CD4-positive, alpha-beta T cell treated with Interferon alpha-2 for 1 hour (primary cell): ENCODE measurements around the gene ABCC1.

Experiments
- DNase-seq, 2 donors: peaks; one replicate each; pipeline ENCODE4 v3.0.0-alpha.2; 2020 to 2022

Gene ABCC1

GRCh38 chr16:16116841-16117240 lies 167.4 kb downstream of the ABCC1 start:
- DNase-seq = no peak

GRCh38 chr16:16118337-16118736 lies 168.9 kb downstream of the ABCC1 start:
- no peak for DNase-seq

- DNase-seq = peak in 1 of 2 donors; percentile 7
Observed at GRCh38 chr16:16120044-16120381, 170.6 kb downstream of the ABCC1 start.

GRCh38 chr16:16120382-16121184 lies 171.2 kb downstream of the ABCC1 start:
- no peak for DNase-seq

GRCh38 chr16:16121185-16121727 lies 171.8 kb downstream of the ABCC1 start:
- no peak for DNase-seq

GRCh38 chr16:16122264-16122663 lies 172.8 kb downstream of the ABCC1 start:
- DNase-seq = no peak

- DNase-seq = no peak
Observed at GRCh38 chr16:16124438-16124837, 175.0 kb downstream of the ABCC1 start.

- DNase-seq = no peak
Observed at GRCh38 chr16:16124974-16125373, 175.6 kb downstream of the ABCC1 start.

- DNase-seq = no peak
Observed at GRCh38 chr16:16126896-16127295, 177.5 kb downstream of the ABCC1 start.

GRCh38 chr16:16127469-16128116 lies 178.2 kb downstream of the ABCC1 start:
- peak; percentile 63 to 76 for DNase-seq

- no peak for DNase-seq
Observed at GRCh38 chr16:16131204-16131603, 181.8 kb downstream of the ABCC1 start.

- no peak for DNase-seq
Observed at GRCh38 chr16:16131659-16132058, 182.2 kb downstream of the ABCC1 start.

- DNase-seq = no peak
Observed at GRCh38 chr16:16133943-16134604, 184.7 kb downstream of the ABCC1 start.

GRCh38 chr16:16136588-16136987 lies 187.2 kb downstream of the ABCC1 start:
- no peak for DNase-seq

GRCh38 chr16:16137110-16137509 lies 187.7 kb downstream of the ABCC1 start:
- no peak for DNase-seq

GRCh38 chr16:16138034-16138635 lies 188.7 kb downstream of the ABCC1 start:
- DNase-seq = no peak

- DNase-seq = no peak
Observed at GRCh38 chr16:16139061-16139460, 189.6 kb downstream of the ABCC1 start.

- no peak for DNase-seq
Observed at GRCh38 chr16:16139806-16140205, 190.4 kb downstream of the ABCC1 start.

- DNase-seq = no peak
Observed at GRCh38 chr16:16140537-16140936, 191.1 kb downstream of the ABCC1 start.

- no peak for DNase-seq
Observed at GRCh38 chr16:16141141-16141540, 191.7 kb downstream of the ABCC1 start.

GRCh38 chr16:16141784-16142396 lies 192.5 kb downstream of the ABCC1 start:
- no peak for DNase-seq

GRCh38 chr16:16143038-16143763 lies 193.8 kb downstream of the ABCC1 start:
- DNase-seq = peak in 1 of 2 donors; percentile 7
